DLD1 (cell line): ENCODE results near the gene ARHGAP9.

ENCODE experiments used
- in situ Hi-C: cut with HindIII; loops from 2 replicates; pipeline ENCODE4 v1.10.0; 2017; ENCODE audit warnings: low sequenced_read_pairs

Gene ARHGAP9

GRCh38 chr12:57473886-57474285 lies 5.8 kb downstream of the ARHGAP9 start:
- in situ Hi-C loops, result no loop called here

- in situ Hi-C loops, result no loop called here
Measured at GRCh38 chr12:57473392-57473791, 6.3 kb downstream of the ARHGAP9 start.

GRCh38 chr12:57472391-57472790 lies 7.3 kb downstream of the ARHGAP9 start:
- in situ Hi-C loops, result no loop called here

- in situ Hi-C loops, result no loop called here
Measured at GRCh38 chr12:57471661-57472060, 8.0 kb downstream of the ARHGAP9 start.

- in situ Hi-C loops, result no loop called here
Measured at GRCh38 chr12:57470970-57471656, 8.6 kb downstream of the ARHGAP9 start.

GRCh38 chr12:57470286-57470969 lies 9.2 kb downstream of the ARHGAP9 start:
- in situ Hi-C loops, result no loop called here

GRCh38 chr12:57469296-57470164 lies 10.1 kb downstream of the ARHGAP9 start:
- in situ Hi-C loops, result no loop called here

GRCh38 chr12:57467915-57468314 lies 11.8 kb downstream of the ARHGAP9 start:
- in situ Hi-C loops, result no loop called here

GRCh38 chr12:57467212-57467874 lies 12.3 kb downstream of the ARHGAP9 start:
- in situ Hi-C loops, result no loop called here

GRCh38 chr12:57465747-57466505 lies 13.7 kb downstream of the ARHGAP9 start:
- in situ Hi-C loops, result no loop called here

- in situ Hi-C loops, result no loop called here
Measured at GRCh38 chr12:57465030-57465746, 14.5 kb downstream of the ARHGAP9 start.

- in situ Hi-C loops, result no loop called here
Measured at GRCh38 chr12:57464569-57464968, 15.1 kb downstream of the ARHGAP9 start.

GRCh38 chr12:57462912-57463253 lies 16.8 kb downstream of the ARHGAP9 start:
- in situ Hi-C loops, result no loop called here

GRCh38 chr12:57462251-57462911 lies 17.3 kb downstream of the ARHGAP9 start:
- in situ Hi-C loops, result no loop called here

GRCh38 chr12:57461917-57462250 lies 17.8 kb downstream of the ARHGAP9 start:
- in situ Hi-C loops, result no loop called here

GRCh38 chr12:57461276-57461916 lies 18.3 kb downstream of the ARHGAP9 start:
- in situ Hi-C loops, result no loop called here

GRCh38 chr12:57460841-57461275 lies 18.8 kb downstream of the ARHGAP9 start:
- in situ Hi-C loops, result no loop called here

GRCh38 chr12:57460468-57460784 lies 19.2 kb downstream of the ARHGAP9 start:
- in situ Hi-C loops, result no loop called here
